ENCODE measurements around the gene KLHL28. TPM values are rescaled to one million over a fixed set of nuclear protein-coding genes. Genes with fewer than 3 reads are reported as not detected.

The KLHL28 gene, protein sequence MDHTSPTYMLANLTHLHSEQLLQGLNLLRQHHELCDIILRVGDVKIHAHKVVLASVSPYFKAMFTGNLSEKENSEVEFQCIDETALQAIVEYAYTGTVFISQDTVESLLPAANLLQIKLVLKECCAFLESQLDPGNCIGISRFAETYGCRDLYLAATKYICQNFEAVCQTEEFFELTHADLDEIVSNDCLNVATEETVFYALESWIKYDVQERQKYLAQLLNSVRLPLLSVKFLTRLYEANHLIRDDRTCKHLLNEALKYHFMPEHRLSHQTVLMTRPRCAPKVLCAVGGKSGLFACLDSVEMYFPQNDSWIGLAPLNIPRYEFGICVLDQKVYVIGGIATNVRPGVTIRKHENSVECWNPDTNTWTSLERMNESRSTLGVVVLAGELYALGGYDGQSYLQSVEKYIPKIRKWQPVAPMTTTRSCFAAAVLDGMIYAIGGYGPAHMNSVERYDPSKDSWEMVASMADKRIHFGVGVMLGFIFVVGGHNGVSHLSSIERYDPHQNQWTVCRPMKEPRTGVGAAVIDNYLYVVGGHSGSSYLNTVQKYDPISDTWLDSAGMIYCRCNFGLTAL
- 13.4 and 14.0 TPM in 2 replicates for total RNA-seq

DNA sequence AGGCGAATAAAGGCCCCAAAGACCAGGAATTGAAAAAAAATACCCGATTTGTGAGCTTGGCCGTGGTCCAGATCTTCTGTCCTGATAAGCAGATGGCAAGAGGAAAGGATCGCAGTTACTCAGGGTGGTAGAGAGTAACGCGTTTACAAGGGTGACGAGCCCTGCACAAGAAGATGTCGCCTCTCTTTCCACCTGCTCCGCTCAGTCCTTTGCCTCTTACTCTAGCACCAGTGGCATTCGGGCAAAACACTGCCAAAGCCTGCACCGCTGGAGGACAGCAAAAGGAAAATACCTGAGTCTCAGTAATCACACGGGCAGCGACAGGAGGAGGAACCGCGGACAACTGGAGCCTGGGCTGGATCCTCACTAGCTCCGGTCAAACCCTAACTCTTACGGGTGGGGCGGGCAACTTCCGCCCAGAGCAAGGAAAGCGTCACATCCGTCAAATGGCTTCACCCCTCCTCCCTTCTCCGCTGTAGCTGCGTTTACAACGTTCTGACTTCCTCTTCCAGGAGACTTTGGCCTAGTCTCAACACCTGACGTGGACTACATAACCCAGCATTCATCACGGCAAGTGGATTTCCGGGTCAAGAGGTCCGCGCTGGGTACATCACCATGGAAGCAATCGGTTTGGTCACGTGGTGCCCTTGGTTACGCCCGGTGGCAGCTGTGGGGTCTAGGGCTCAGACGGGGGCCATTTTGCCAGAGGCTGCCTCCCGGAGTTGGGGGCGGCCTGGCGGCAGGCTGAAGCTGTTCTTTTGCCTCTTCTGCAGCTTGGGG lies at the start of gene KLHL28, which contains the start of gene TOGARAM1:
Gene KLHL28, minus strand, starts transcription at position 394 of the 780 bp plus-strand sequence. CDS start 16,019 bp downstream, outside the sequence.
Gene TOGARAM1, plus strand, starts transcription at position 637 of the 780 bp plus-strand sequence. CDS start 232 bp downstream, outside the sequence.
- TF ChIP-seq, protein P1, sequence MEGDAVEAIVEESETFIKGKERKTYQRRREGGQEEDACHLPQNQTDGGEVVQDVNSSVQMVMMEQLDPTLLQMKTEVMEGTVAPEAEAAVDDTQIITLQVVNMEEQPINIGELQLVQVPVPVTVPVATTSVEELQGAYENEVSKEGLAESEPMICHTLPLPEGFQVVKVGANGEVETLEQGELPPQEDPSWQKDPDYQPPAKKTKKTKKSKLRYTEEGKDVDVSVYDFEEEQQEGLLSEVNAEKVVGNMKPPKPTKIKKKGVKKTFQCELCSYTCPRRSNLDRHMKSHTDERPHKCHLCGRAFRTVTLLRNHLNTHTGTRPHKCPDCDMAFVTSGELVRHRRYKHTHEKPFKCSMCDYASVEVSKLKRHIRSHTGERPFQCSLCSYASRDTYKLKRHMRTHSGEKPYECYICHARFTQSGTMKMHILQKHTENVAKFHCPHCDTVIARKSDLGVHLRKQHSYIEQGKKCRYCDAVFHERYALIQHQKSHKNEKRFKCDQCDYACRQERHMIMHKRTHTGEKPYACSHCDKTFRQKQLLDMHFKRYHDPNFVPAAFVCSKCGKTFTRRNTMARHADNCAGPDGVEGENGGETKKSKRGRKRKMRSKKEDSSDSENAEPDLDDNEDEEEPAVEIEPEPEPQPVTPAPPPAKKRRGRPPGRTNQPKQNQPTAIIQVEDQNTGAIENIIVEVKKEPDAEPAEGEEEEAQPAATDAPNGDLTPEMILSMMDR (IDR thresholded peaks at IDR 0.05; ENCODE audit: insufficient read depth, low read length, severe bottlenecking) = no peak
- FAIRE-seq (peak; percentile 96), DNase-seq (ENCODE audit: low read depth) (peak; percentile 100)
- H3K27me3 ChIP-seq (ENCODE audit: control insufficient read depth, insufficient read depth, low read length) = no peaks in the 10 kb centered on the region
- peak within 1 kb of the TSS; percentile 58 for H3K4me3 ChIP-seq (ENCODE audit: low read depth, low read length)
- no peaks in the 10 kb centered on the region for H3K36me3 ChIP-seq (ENCODE audit: control insufficient read depth, insufficient read depth, low read length)

DNA sequence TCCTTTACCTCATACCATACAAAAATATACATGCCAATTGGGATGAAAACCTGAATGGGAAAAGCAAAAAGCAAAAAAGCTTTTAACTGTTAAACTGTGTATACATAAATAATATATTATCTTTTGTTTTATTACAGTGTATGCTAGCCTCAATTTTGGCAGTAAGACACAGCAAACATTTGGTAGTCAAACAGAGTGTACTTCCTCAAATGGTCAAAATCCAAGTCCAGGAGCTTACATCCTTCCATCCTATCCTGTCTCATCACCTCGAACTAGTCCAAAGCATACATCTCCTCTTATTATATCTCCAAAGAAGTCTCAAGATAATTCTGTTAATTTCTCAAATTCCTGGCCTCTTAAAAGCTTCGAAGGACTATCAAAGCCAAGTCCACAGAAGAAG lies 42.2 kb upstream of the KLHL28 start:
- TF ChIP-seq, protein P1 (IDR thresholded peaks at IDR 0.05; ENCODE audit: insufficient read depth, low read length, severe bottlenecking) = no peak
- FAIRE-seq (no peak), DNase-seq (ENCODE audit: low read depth) (no peak)

DNA sequence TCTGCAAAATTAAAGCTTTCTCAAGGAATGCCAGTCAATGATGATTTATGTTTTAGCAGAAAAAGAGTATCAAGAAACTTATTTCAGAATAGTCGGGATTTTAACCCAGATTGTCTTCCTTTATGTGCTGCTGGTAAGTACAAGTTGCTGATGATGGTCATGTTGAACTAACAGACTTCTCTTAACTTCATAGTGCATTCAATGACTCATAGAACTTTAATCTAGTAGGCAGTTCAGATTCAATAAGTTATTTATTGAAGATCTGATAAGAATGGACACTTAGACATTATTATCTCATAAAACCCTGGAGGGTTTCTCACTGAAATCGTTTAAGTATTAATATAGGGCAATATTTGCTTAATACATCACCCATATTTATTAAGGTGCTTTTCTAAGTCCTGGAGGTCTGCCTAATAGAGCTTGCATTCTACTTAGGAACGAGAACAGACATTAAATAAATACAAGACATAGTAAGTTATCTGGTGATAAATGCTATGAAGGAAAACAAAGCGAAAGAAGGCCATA lies 34.1 kb upstream of the KLHL28 start:
- TF ChIP-seq, protein P1 (IDR thresholded peaks at IDR 0.05; ENCODE audit: insufficient read depth, low read length, severe bottlenecking) = no peak
- no peak for DNase-seq (ENCODE audit: low read depth)
- Histone ChIP-seq H3K4me3 (ENCODE audit: low read depth, low read length) (no peak overlapping the region), H3K36me3 (ENCODE audit: control insufficient read depth, insufficient read depth, low read length) (no peaks in the 10 kb centered on the region), H3K27me3 (ENCODE audit: control insufficient read depth, insufficient read depth, low read length) (no peaks in the 10 kb centered on the region)
- no peak for FAIRE-seq

More for the DNA sequence above, 42.2 kb upstream of the KLHL28 start:
- Histone ChIP-seq H3K4me3 (ENCODE audit: low read depth, low read length) (no peak overlapping the region), H3K36me3 (ENCODE audit: control insufficient read depth, insufficient read depth, low read length) (peaks cover 2% of the 10 kb centered on the region), H3K27me3 (ENCODE audit: control insufficient read depth, insufficient read depth, low read length) (no peaks in the 10 kb centered on the region)

DNA sequence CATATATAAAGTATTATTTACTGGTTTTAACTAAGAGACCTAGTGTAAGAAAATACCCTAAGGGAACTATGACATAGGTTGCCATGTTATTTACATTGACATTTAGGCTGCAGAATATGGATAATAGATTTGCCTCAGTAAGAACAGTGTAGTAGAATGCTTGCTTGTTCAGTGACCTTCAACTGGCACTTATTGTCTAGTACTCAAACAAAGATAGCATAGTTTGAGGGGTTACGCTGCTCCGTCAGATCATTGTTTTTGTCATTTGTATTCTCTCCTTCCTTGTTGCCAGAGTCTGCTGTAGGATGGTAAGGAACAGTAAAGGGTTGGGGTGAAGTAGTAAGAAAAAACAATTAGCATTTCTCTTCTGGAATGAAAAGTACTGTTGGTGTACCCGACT lies 33.4 kb upstream of the KLHL28 start:
- DNase-seq (ENCODE audit: low read depth) = no peak
- TF ChIP-seq, protein P1 (IDR thresholded peaks at IDR 0.05; ENCODE audit: insufficient read depth, low read length, severe bottlenecking) = no peak
- no peak for FAIRE-seq
- no peak overlapping the region for H3K4me3 ChIP-seq (ENCODE audit: low read depth, low read length)
- no peaks in the 10 kb centered on the region for H3K36me3 ChIP-seq (ENCODE audit: control insufficient read depth, insufficient read depth, low read length)
- H3K27me3 ChIP-seq (ENCODE audit: control insufficient read depth, insufficient read depth, low read length) = no peaks in the 10 kb centered on the region

DNA sequence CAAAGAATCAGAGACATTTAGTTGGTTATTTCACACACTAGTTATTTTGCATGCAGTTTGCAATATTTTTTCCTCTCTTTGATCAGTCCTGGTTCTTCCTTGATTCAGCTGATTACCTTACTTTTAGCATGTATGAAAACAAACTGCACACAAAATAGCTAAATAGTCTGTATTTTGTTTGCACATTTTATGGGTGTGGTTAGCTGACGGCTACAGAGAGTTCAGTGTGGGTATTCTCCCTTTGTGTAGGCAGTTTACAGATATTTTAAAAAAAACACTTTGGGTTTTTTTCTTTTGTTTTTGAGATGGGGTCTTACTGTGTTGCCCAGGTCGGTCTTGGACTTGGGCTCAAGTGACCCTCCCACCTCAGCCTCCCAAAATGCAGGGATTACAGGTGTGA lies 28.8 kb upstream of the KLHL28 start:
- FAIRE-seq (no peak), DNase-seq (ENCODE audit: low read depth) (no peak)

More for the DNA sequence above, 28.8 kb upstream of the KLHL28 start:
- Histone ChIP-seq H3K36me3 (ENCODE audit: control insufficient read depth, insufficient read depth, low read length) (no peaks in the 10 kb centered on the region), H3K27me3 (ENCODE audit: control insufficient read depth, insufficient read depth, low read length) (no peaks in the 10 kb centered on the region), H3K4me3 (ENCODE audit: low read depth, low read length) (no peak overlapping the region)
- TF ChIP-seq, protein P1 (IDR thresholded peaks at IDR 0.05; ENCODE audit: insufficient read depth, low read length, severe bottlenecking) = no peak

Measured in bronchial epithelial cell (primary cell).